Raji (cell line): ENCODE results near the gene NCS1.

Source experiments
- POLR2A ChIP-seq: IDR thresholded peaks from 2 replicates; pipeline ENCODE4 v1.6.1; 2011; ENCODE audit warnings: low read depth, low read length, control low read depth; ENCODE audit not compliant: insufficient read depth

The NCS1 gene

GRCh38 chr9:130172161-130172857 lies at the start of gene NCS1:
NCS1 (plus strand) TSS chr9:130172404; CDS start chr9:130172664, 260 bp downstream.
- no peak for TF ChIP-seq POLR2A

DNA sequence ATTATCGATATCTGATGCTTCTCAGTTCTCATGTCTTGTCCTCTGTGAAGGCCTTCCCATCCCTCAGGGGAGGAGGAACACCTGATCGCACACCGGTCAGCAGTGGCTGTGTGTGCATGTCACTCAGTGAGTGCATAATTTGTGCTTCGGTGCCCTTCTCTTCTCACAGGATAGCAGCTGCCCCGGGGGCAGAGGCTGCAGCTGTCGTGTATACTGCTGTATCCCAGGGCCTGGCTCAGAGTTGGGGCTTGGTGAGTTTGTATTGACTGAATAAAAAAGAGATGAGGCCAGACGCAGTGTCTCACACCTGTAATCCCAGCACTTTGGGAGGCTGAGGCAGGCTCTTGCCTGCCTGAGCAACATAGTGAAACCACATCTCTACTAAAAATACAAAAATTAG lies 49.7 kb upstream of the NCS1 start:
- TF ChIP-seq POLR2A = no peak

DNA sequence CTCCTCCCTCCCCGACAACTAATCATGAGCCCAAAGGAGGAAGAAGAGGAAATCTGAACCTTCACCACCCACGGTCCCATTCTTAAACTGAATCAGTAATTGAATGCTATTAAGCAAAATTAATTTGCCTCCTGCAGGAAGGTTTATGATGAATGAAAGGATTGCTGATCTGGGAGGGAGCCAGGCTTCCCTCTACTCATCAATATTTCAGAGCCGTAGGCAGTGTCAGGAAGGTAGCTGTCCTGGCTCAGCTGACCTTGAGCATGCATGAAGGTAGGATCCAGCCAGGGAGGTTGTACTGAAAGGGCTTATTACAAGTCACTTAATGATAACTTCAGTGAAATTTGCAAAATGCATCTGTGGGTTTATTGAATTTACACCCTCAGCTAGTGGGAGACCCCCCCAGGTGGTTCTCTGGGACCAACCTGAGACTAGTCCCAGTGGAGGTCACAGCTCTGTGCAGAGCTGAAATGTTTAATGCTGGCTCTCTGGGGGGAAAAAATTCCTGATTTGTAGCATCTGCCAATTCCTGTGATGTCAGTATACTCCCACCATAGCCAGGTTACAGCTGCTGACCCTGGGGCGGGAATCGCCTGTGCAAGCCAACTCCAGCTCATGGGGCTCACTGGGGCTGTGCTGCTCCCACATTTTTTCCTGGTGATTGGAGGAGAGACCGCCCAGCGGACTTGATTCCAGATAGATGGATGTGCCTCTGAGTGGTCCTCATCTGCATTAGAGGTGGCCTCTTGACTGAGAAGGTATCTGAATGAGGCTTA lies 47.9 kb upstream of the NCS1 start:
- no peak for TF ChIP-seq POLR2A

DNA sequence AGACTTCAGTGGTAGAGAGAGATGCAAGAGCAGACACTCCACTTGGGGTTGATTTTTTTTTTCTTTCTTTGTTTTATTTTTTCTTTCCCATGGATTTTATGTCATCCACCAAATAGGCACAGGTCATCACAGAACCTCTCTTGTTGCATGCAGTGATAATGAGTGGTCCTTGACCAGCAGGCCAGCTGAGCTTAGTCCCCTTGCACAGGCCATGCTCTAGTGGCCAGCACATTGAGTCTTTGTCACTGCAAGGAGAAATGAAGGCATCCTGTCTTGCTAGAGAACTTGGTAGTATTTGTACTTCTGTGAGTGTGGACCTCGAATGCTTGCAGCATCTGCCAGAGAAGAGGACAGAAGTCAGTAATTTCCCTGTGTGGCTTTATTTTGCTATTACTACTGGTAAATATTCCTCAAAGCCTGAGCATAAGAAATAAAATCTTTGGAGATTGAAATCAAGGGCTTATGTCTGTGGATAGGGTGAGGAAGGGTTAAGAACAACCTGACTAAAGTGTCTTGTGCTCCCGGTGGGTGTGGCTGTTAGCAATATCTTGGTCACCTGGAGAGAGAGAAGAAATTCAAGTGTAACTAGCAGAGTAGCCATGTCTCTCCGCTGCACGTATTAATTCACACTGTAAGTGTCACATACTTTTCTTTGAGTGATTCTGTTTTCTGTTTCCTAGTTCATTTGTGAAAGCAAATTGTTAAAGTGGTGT lies 45.3 kb upstream of the NCS1 start:
- no peak for TF ChIP-seq POLR2A

GRCh38 chr9:130128251-130128650 lies 44.0 kb upstream of the NCS1 start:
- TF ChIP-seq POLR2A = no peak

DNA sequence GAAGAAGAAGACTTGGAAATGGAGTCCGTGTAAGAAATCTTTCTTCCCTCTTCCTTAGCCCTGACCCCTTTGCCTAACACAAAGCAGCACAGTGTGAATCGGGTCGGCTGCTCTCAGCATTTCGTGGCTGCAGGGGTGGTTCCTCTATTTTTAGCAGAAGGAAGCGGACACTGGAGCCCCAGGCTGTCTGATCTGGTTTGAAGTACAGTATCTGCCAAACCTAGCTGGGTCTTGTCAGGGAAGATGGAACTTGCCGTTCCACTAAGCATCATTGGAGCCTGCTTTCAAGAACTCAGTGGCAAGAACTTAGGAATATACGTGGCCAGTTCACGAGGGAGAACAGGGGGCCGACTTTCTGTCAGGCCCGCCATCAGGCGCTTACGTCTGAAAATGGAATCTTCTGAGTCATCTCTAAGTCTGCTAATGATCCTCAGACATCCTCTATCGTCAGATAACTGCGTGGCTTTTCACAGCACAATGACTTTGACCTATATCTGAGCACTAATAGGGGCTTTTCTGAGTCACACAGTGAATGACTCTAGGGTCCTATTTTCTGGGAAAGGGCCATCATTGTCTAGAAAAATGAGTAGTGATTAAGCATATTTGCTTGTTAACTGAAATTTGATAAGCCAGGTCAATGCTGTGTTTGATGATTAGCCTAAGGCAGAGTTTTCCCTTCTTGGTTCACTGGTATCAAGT lies 43.3 kb upstream of the NCS1 start:
- no peak for TF ChIP-seq POLR2A

DNA sequence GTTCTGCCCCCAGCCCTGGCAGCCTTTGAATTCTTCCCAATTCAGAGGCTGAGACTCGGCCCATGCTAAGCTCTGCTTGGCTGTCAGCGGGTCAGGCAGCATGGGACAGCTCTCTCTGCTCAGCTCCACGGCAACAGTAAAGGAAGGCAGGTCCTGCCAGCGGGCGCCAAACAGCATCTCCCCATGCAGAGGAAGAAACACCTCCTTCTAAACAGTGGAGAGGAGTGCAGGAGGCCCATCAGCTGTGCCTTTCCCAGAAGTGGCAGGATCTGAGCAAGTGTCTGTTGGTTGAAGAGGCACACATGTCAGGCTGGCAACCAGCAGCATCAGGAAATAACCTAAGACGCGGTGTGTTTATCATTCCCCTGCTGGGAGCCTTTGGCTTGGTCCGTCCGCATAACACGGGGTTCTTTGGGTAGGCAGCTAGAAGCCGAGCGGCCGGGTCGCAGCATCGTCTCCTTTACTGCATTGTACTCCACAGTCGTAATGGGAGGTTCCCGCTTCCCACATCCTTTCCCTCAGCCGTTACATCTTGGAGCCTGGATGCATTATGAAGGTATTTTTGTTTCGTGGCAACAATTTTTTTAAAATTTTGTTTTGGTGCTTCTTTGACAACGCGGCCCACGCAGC lies 42.7 kb upstream of the NCS1 start:
- TF ChIP-seq POLR2A = no peak

GRCh38 chr9:130132746-130133145 lies 39.5 kb upstream of the NCS1 start:
- TF ChIP-seq POLR2A = no peak

GRCh38 chr9:130137081-130137640 lies 35.0 kb upstream of the NCS1 start:
- no peak for TF ChIP-seq POLR2A

DNA sequence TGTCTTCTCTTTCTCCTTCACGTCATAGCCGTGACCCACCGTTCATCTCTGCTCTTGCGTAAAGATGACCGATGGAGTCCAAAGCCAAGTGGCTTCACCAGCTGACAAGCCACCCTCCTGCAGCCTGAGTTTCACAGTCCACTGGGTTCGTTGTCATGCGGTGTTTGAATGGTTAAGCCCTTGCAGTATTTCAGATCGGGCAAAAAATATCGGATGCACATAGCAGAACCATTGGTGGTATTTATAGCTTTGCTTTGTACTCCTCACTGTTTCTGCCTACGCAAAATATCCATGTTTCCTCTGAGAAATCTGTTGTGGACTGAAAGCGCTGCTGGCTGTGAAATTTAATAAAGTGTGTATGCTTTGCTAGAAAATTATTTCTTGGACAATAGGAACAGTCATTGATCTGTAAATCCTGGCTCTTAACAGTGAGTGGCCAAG lies 34.5 kb upstream of the NCS1 start:
- TF ChIP-seq POLR2A = no peak

- no peak for TF ChIP-seq POLR2A
Measured at GRCh38 chr9:130138171-130138653, 34.0 kb upstream of the NCS1 start.

GRCh38 chr9:130138791-130139190 lies 33.4 kb upstream of the NCS1 start:
- no peak for TF ChIP-seq POLR2A

DNA sequence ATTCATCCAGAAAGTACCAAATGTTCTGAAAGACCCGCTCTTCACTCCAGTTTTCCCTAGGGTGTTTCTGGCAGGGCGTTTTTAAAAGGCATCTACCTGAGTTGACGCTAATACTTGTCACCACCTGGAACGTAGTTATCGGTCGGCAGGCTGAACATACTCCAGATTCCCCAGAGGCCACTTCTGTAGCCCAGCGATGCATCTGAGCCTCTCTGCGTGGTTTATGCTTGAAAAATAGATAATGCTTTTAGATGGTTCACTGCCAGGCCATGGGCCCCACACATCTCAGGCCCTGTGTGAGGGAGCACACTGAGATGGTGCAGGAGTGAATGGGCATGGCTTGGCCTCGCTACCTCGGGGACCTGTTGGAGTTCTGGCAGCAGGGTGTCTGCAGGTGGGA lies 33.0 kb upstream of the NCS1 start:
- no peak for TF ChIP-seq POLR2A

DNA sequence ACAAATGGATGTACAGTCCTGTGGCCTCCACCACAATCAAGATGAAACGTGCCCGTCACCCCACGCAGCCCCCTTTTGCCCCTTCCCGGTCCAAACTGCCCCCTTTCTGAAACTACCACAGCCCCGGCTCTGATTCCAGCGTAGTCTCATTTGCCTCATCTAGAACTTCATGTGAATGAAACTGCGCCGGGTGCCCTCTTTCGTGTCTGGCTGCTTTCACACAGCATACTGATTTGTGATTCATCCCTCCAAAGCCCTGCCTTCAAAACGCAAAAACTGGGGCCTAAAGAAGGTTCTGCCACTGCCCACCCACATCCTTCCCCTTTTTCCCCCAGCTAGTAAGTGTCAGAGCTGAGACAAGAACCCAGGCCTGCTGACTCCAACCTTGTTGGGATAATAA lies 31.5 kb upstream of the NCS1 start:
- TF ChIP-seq POLR2A = no peak
